HAP-1 (cell line): ENCODE results near the gene TAF5L.

Experiments used
- DNase-seq, 2 experiments: peaks; one replicate each; pipeline ENCODE4 v3.0.0-alpha.2; 2016 to 2020; ENCODE audit warnings: low spot score in 2 of 2
- H3K27me3 ChIP-seq: fragments of 250-450 bp; sonication (Bioruptor Pico); 2 replicates; pipeline ENCODE4 v1.5.1; 2020; ENCODE audit warnings: low read depth, mild to moderate bottlenecking, moderate library complexity
- H3K36me3 ChIP-seq: fragments of 250-450 bp; sonication (Bioruptor Pico); replicated peaks from 2 replicates; pipeline ENCODE4 v1.5.1; 2020; ENCODE audit warnings: mild to moderate bottlenecking
- H3K4me1 ChIP-seq: fragments of 250-450 bp; sonication (Bioruptor Pico); 2 replicates; pipeline ENCODE4 v1.5.1; 2020; ENCODE audit warnings: mild to moderate bottlenecking
- H3K4me3 ChIP-seq: fragments of 250-450 bp; sonication (Bioruptor Pico); 2 replicates; pipeline ENCODE4 v1.5.1; 2020; ENCODE audit warnings: mild to moderate bottlenecking, moderate library complexity
- H3K9me3 ChIP-seq: fragments of 250-450 bp; sonication (Bioruptor Pico); 2 replicates; pipeline ENCODE4 v1.5.1; 2020; ENCODE audit warnings: mild to moderate bottlenecking, moderate library complexity
- in situ Hi-C: fragments of 300-500 bp; cut with MboI; formaldehyde crosslinking; loops from 3 replicates; pipeline ENCODE4 v1.14.3; 2020; ENCODE audit warnings: low sequenced_read_pairs, inconsistent platforms, mixed read lengths

TAF5L gene

DNA sequence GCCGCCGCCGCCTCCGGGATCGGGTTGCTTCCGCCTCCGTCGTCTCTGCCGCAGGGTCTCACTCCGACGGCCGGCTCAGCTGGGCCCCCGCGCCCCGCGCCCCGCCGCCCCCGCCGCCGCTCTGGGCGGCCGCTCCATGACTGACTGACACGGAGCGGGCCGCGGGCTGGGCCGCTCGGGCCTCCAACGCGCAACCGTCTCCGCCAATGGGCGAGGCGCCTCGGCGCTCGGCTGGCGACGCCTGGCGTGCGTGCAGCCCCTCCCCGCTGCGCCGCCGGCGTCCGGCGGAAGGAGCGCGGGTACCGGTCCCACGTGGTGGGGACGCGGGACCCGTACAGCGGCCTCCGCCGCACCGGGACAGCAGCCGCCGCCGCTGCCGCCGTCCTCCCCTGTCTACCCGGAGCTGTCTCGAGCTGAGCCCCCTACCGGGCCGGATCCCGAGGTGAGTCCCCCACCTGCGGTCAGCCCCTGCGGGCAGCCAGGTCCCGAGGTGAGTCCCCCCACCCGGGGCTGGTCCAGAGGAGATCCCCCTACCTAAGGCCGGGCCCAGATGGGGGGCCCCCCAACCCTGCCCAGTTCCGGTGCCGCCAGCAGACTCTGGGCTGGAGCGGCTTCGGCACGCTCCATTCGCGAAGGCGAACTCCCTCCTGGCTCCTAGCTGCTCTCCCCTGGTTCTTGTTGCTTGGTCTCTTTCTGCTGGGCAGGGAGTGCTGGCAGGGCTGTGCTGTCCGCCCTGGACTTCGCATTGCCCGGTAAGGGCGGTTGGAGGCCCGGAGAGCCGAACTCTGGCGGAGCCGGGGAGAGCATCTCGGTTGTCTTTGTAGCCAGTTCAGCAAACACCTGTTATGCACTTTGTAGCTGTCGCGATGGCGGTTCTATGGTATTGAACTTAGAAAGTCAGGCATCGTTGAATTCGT lies at the start of gene TAF5L, which contains the start of gene URB2:
Gene TAF5L (minus strand): TSS at position 208 of the 917 bp plus-strand sequence. CDS start 11,640 bp downstream, outside the sequence.
Gene URB2 (plus strand): TSS at position 333 of the 917 bp plus-strand sequence. CDS start 1,387 bp downstream, outside the sequence.
- peaks cover 15% of the 10 kb centered on the region for H3K4me1 ChIP-seq

DNA sequence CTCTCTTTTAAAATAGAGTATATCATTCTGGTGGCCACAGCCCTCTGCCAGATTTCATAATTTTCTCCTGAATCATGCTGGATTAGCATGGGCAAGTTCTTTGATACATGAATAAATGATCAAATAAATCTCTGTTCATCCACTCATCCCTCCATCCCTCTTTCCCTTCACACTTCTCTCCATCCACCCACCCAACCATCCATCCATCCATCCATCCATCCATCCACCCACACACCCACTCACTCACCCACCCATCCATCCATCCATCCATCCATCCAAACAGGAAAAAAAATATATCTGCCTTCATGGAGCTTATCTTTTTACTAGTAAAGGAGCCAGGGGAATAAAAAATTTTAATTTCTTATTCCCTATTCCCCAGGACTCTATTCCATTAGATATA lies 49.5 kb upstream of the TAF5L start:
- no peaks in the 10 kb centered on the region for H3K4me1 ChIP-seq
- no peaks in the 10 kb centered on the region for H3K36me3 ChIP-seq
- in situ Hi-C loops, result no loop called here

More for the DNA sequence above, at the start of gene TAF5L, which contains the start of gene URB2:
- Histone ChIP-seq H3K9me3 (no peaks in the 10 kb centered on the region), H3K4me3 (peak within 1 kb of the TSS; percentile 99), H3K36me3 (peaks cover 16% of the 10 kb centered on the region), H3K27me3 (no peaks in the 10 kb centered on the region)
- in situ Hi-C loops, result loop anchor here (5.0 kb wide), 1 partner anchor 64 kb away; no protein-coding TSS in a partner anchor
- peak; percentile 82 to 89 for DNase-seq

DNA sequence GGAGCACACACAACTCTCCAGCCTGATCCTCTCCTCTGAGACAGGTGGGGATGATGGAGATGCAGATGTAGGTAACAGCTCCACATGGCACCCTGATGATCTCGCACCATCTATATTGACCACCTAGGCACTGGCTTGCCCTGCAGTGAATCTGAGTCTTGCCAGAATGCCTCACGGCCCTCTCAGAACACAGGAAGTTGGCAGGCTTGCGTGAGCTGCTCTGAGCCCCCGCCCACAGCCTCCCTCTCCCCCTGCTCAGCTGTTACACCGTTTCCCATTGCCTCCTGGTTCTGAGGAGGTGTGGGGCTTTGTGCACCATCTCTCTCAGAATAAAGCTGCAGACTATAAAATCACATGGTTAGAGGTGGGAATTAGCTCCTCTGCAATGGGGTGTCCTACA lies 48.1 kb upstream of the TAF5L start:
- in situ Hi-C loops, result loop anchor here (25.0 kb wide), 1 partner anchor 638 kb away; no protein-coding TSS in a partner anchor
- H3K4me1 ChIP-seq, result no peaks in the 10 kb centered on the region
- H3K9me3 ChIP-seq, result no peaks in the 10 kb centered on the region
- no peak overlapping the region for H3K4me3 ChIP-seq
- DNase-seq, result no peak
- no peaks in the 10 kb centered on the region for H3K27me3 ChIP-seq
- H3K36me3 ChIP-seq, result no peaks in the 10 kb centered on the region

More for the DNA sequence above, 49.5 kb upstream of the TAF5L start:
- Histone ChIP-seq H3K9me3 (no peaks in the 10 kb centered on the region), H3K27me3 (no peaks in the 10 kb centered on the region), H3K4me3 (no peak overlapping the region)
- no peak for DNase-seq

DNA sequence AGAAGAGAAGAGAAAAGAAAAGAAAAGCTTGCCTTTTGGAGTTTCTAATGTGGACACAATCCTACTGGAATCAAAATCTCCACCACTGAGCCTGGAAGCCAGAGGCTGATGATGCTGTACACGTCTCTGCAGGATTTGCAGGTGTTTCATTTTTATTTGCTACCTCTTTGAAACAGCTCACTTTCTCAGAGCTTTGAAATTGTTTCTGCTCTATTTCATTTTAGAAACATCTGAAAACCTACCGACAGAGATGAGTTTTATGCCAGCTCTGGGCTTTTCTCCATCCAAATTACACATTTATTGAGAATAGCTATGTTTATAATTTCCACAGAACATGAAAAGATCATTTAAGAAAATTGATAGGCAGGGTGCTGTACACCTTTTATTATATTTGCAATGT lies 46.3 kb upstream of the TAF5L start:
- Histone ChIP-seq H3K4me3 (no peak overlapping the region), H3K4me1 (no peaks in the 10 kb centered on the region), H3K9me3 (no peaks in the 10 kb centered on the region), H3K36me3 (no peaks in the 10 kb centered on the region), H3K27me3 (no peaks in the 10 kb centered on the region)
- DNase-seq, result no peak
- in situ Hi-C loops, result loop anchor here (25.0 kb wide), 1 partner anchor 640 kb away; no protein-coding TSS in a partner anchor

DNA sequence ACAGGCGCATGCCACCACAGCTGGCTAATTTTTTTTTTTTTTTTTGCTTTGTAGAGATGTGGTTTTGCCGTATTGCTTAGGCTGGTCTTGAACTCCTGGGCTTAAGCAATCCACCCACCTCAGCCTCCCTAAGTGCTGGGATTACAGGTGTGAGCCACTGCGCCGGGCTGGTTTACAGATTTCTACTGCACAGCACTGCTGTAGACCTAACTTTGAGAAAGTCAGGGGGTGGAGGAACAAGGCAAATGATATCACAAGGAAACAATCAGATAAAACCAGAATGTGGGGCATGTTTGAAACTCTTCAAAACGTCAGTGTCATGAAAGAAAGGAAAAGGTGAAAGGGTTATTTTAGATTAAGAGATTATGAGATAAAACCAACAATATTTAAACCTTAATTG lies 45.4 kb upstream of the TAF5L start:
- in situ Hi-C loops, result loop anchor here (25.0 kb wide), 1 partner anchor 641 kb away; no protein-coding TSS in a partner anchor
- H3K4me3 ChIP-seq, result no peak overlapping the region
- H3K27me3 ChIP-seq, result no peaks in the 10 kb centered on the region
- H3K4me1 ChIP-seq, result no peaks in the 10 kb centered on the region
- no peaks in the 10 kb centered on the region for H3K36me3 ChIP-seq
- DNase-seq, result no peak
- H3K9me3 ChIP-seq, result no peaks in the 10 kb centered on the region

DNA sequence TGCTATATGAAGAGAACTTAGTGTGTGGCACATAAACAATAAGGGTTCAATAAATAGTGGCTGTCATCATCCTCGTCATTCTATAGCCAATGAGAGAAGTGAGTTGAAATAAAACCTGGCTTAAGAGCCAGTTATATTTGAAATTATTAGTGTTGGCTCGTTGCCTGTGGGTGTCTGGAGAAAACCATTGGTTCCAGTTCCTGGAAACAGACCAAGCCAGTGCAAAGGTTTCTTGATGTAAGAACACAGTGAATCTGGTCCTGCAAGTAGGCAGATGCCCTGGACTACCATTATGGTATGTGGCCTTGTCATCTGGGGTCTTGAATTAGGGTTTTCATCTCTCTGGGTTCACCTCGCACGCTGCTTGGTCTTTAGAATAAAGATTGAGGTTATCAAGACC lies 43.4 kb upstream of the TAF5L start:
- Histone ChIP-seq H3K4me1 (no peaks in the 10 kb centered on the region), H3K27me3 (no peaks in the 10 kb centered on the region), H3K36me3 (no peaks in the 10 kb centered on the region), H3K9me3 (no peaks in the 10 kb centered on the region), H3K4me3 (no peak overlapping the region)
- DNase-seq, result no peak
- in situ Hi-C loops, result loop anchor here (25.0 kb wide), 1 partner anchor 643 kb away; no protein-coding TSS in a partner anchor

DNA sequence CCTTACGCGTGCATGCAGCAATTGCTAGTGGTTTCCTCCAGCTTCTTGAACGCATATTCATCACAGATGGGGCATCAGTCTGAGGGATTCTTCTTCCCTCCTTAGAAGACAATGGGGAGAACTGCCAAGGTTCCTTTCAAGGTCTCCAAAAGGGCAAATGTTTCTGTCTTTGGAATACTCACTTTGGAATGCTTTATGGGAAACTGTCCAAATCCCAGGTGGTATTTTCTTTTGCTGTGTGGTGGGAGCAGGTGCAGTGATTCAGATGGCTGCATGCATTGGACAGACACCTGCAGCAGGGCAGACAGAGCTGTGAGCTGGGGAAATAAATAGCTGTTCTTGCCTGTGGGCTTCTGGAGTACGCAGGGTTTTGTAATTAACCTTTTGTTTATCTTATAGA lies 40.7 kb upstream of the TAF5L start:
- in situ Hi-C loops, result loop anchor here (25.0 kb wide), 1 partner anchor 646 kb away; no protein-coding TSS in a partner anchor
- Histone ChIP-seq H3K36me3 (peaks cover 6% of the 10 kb centered on the region), H3K9me3 (no peaks in the 10 kb centered on the region), H3K4me3 (no peak overlapping the region), H3K4me1 (no peaks in the 10 kb centered on the region), H3K27me3 (no peaks in the 10 kb centered on the region)
- DNase-seq, result no peak

DNA sequence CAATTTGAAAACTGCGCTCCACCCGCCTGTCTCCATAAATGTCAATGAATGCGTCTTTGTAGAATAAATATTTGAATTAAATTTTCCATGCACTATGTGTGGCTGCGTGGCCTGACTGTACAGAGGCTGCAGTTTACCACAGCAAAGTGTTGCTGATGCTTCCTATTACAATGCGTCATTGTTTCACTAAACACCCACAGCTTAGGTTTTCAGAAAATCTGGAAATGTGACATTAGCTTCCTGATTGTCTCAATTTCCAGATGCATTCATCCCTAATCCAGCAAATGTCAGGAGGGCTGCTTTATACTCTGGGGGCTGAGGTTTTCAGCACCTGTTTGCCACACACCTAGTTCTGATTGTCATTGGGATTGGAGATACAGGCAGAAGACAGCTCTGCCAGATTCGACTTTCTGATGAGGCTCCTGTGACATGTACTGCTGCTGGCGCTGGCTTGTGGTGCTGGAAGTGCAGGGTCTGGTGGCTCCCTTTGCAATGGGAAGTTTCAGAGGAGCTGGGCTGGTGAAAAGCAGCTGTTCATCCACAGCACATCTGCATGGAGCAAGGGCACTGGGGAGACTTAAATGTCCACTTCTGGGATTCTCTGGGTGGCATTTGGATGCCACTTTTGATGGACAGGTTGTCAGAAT lies 40.1 kb upstream of the TAF5L start:
- Histone ChIP-seq H3K4me3 (no peak overlapping the region), H3K9me3 (no peaks in the 10 kb centered on the region), H3K4me1 (no peaks in the 10 kb centered on the region), H3K36me3 (peaks cover 11% of the 10 kb centered on the region), H3K27me3 (no peaks in the 10 kb centered on the region)
- in situ Hi-C loops, result loop anchor here (25.0 kb wide), 1 partner anchor 646 kb away; no protein-coding TSS in a partner anchor
- no peak for DNase-seq

DNA sequence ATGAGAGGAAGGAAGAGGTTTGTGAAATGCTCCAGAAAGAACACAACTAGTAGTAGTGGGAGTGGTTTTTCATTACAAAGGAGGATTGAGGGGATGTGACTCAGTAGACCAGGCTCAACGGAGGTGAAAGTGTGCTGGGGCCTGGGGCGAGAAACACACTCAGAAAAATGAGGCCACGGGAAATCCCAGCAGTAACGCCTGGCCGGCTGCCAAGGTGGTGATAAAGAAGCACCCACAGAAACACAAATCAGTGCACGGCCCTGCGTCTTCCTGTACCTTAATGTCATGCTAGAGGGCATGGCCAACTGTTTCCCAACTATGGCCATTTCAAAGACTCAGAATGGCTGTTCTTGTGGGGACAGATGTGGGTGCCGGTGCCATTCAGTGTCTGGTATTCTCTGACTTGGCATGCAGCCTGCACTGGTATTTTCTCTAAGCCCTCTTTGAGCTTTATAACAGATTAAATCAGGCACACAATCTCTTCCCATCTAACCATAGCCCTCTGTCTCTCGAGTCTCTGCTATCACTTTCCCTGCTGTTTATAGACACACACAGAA lies 38.3 kb upstream of the TAF5L start:
- Histone ChIP-seq H3K4me3 (no peak overlapping the region), H3K27me3 (no peaks in the 10 kb centered on the region), H3K9me3 (no peaks in the 10 kb centered on the region), H3K4me1 (no peaks in the 10 kb centered on the region), H3K36me3 (peaks cover 16% of the 10 kb centered on the region)
- in situ Hi-C loops, result loop anchor here (25.0 kb wide), 1 partner anchor 648 kb away; no protein-coding TSS in a partner anchor
- DNase-seq, result no peak

DNA sequence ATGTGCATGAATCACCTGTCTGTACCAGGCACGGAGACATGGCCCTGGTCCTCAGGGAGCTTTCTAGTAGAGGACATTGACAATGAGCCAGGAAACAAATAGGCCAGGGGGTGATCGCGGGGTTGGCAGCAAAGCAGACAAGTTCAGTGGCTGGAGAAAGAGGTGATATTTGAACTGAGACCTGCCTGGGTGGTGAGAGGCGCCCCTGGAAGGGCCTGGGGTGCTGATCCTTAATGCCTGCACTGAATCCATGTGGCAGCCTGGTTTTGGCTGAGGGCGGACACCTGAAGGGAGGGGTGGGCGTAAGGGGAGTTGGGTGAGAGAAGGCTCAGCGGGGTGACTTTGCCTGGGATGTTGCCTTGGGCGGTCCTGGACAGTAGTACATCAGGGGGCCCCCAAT lies 36.0 kb upstream of the TAF5L start:
- H3K4me3 ChIP-seq, result no peak overlapping the region
- H3K9me3 ChIP-seq, result no peaks in the 10 kb centered on the region
- DNase-seq, result no peak
- no peaks in the 10 kb centered on the region for H3K4me1 ChIP-seq
- in situ Hi-C loops, result loop anchor here (25.0 kb wide), 1 partner anchor 650 kb away; no protein-coding TSS in a partner anchor
- no peaks in the 10 kb centered on the region for H3K27me3 ChIP-seq
- H3K36me3 ChIP-seq, result peaks cover 28% of the 10 kb centered on the region

DNA sequence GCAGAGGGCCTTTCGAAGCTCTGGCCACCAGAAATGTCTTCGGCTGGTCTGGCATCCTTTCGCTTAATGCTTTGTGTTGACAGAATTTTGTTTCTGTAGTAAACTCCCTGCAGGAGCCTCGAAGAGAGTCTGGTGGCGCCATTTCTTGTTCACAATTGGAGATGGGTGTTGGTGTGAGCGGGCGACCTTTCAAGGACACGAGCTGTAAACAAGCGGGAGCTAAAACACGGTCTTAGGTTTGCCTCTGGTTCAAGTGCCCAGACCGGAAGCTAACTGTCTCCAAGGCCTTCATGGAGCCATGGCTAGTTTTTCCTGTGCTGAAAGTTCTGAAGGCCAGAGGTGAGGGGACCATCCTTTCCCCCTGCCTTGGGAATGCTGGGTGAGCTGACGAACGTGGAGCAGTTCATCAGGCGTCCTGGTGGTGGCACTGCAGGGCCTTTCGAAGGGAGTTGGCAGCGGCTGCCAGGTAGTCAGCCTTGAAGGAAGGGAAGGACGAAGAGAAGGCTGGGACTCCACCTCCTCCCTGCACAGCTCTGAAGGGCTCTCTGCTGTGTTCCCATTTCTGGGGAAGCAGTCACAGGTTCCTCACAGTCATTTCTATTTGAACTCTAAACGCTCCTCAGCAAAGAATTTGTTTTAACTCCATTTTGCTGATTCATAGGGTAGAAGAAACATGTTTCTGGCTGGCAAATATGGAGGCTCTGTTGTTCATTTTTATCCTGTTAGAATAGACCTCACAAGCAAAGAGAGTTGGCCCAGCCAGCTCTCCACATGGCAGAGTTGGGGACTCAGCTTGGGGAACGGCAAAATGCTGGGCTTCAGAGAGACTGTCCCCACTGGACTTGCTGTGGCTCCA lies 35.3 kb upstream of the TAF5L start:
- in situ Hi-C loops, result loop anchor here (25.0 kb wide), 1 partner anchor 651 kb away; no protein-coding TSS in a partner anchor
- H3K4me3 ChIP-seq, result no peak overlapping the region
- peaks cover 34% of the 10 kb centered on the region for H3K36me3 ChIP-seq
- H3K27me3 ChIP-seq, result no peaks in the 10 kb centered on the region
- no peaks in the 10 kb centered on the region for H3K9me3 ChIP-seq
- no peaks in the 10 kb centered on the region for H3K4me1 ChIP-seq
- DNase-seq, result peak; percentile 53 to 85

DNA sequence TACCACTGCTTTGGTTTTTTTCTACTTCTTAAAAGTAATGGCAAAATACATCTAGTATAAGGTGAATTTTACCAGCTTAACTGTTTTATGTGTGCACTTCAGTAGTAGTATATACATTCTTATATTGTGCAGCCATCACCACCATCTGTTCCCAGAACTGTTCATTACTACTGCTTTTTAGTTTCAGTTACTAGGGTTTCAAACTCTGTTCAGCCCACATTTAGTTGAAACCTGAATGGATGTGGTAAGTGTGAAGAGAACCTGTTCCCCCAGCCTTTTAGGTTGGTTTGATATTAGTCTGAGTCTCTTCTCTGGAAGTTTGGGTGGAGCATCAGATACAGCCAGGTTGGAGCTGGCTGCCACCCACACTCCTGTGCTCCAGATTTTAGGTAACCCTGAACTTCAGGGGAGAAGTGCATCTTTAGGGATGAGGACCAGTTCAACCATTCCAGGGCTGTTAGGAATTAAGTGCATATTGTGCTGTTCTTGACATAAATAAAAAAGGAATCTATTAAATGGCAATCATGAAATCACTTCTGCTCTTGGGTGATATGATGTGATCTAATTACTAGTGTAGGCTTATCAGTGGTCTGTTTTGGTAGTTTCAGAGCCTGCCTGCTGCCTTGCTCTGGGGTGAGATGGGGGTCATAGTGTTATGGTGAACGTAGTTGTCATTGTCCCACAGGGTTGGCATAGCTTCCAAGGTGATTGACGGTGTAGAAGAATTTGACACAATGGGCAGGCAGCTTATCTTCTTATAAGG lies 32.3 kb upstream of the TAF5L start:
- H3K9me3 ChIP-seq, result no peaks in the 10 kb centered on the region
- peaks cover 57% of the 10 kb centered on the region for H3K36me3 ChIP-seq
- no peak overlapping the region for H3K4me3 ChIP-seq
- no peak for DNase-seq
- in situ Hi-C loops, result loop anchor here (25.0 kb wide), 1 partner anchor 654 kb away; no protein-coding TSS in a partner anchor
- no peaks in the 10 kb centered on the region for H3K4me1 ChIP-seq
- no peaks in the 10 kb centered on the region for H3K27me3 ChIP-seq
